ENCODE results near the gene STON2.

DNA sequence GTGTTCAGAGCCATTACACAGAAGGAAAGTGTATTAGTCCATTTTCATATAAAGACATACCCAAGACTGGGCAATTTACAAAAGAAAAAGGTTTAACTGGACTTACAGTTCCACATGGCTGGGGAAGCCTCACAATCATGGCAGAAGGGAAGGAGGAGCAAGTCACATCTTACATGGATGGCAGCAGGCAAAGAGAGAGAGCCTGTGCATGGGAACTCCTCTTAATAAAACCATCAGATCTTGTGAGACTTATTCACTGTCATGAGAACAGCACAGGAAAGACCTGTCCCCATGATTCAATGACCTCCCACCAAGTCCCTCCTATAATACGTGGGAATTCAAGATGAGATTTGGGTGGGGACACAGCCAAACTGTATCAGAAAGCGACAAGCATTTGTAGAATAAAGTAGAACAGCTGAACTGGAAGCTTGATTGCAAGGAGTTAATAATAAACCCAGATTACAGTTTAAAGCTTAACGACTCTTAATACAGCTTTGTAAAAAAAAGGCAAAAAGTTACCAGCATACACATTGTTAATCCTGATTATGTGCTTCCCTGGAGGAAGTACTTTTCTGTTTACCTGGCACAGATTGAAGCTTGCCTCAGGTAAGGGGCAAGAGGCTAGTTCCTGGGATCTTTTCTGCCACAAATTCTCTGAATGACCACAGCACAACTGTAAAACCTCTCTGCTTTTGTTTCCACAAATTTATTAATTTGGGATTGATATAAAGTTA, 18.1 kb upstream of the STON2 start:
- TF ChIP-seq TOX (CRISPR knock-in tag; IDR thresholded peaks at IDR 0.05; ENCODE audit: borderline replicate concordance) (no peak), GLIS3 (CRISPR knock-in tag; IDR thresholded peaks at IDR 0.05) (no peak), ARNTL (CRISPR knock-in tag; IDR thresholded peaks at IDR 0.05; ENCODE audit: borderline replicate concordance, low read depth) (no peak), ZC3H10 (CRISPR knock-in tag; IDR thresholded peaks at IDR 0.05) (no peak), ZNF8 (CRISPR knock-in tag; IDR thresholded peaks at IDR 0.05) (no peak), ZFP30 (CRISPR knock-in tag; IDR thresholded peaks at IDR 0.05) (no peak), RARB (CRISPR knock-in tag; IDR thresholded peaks at IDR 0.05) (no peak), PPARA (CRISPR knock-in tag; IDR thresholded peaks at IDR 0.05; ENCODE audit: borderline replicate concordance) (no peak)
- TF ChIP-seq, protein P1, sequence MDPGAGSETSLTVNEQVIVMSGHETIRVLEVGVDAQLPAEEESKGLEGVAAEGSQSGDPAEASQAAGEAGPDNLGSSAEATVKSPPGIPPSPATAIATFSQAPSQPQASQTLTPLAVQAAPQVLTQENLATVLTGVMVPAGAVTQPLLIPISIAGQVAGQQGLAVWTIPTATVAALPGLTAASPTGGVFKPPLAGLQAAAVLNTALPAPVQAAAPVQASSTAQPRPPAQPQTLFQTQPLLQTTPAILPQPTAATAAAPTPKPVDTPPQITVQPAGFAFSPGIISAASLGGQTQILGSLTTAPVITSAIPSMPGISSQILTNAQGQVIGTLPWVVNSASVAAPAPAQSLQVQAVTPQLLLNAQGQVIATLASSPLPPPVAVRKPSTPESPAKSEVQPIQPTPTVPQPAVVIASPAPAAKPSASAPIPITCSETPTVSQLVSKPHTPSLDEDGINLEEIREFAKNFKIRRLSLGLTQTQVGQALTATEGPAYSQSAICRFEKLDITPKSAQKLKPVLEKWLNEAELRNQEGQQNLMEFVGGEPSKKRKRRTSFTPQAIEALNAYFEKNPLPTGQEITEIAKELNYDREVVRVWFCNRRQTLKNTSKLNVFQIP (CRISPR knock-in tag; IDR thresholded peaks at IDR 0.05; ENCODE audit: borderline replicate concordance, low read depth), result no peak
- TF ChIP-seq, protein P2, sequence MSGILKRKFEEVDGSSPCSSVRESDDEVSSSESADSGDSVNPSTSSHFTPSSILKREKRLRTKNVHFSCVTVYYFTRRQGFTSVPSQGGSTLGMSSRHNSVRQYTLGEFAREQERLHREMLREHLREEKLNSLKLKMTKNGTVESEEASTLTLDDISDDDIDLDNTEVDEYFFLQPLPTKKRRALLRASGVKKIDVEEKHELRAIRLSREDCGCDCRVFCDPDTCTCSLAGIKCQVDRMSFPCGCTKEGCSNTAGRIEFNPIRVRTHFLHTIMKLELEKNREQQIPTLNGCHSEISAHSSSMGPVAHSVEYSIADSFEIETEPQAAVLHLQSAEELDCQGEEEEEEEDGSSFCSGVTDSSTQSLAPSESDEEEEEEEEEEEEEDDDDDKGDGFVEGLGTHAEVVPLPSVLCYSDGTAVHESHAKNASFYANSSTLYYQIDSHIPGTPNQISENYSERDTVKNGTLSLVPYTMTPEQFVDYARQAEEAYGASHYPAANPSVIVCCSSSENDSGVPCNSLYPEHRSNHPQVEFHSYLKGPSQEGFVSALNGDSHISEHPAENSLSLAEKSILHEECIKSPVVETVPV (CRISPR knock-in tag; IDR thresholded peaks at IDR 0.05), result no peak
- TF ChIP-seq, protein P3, sequence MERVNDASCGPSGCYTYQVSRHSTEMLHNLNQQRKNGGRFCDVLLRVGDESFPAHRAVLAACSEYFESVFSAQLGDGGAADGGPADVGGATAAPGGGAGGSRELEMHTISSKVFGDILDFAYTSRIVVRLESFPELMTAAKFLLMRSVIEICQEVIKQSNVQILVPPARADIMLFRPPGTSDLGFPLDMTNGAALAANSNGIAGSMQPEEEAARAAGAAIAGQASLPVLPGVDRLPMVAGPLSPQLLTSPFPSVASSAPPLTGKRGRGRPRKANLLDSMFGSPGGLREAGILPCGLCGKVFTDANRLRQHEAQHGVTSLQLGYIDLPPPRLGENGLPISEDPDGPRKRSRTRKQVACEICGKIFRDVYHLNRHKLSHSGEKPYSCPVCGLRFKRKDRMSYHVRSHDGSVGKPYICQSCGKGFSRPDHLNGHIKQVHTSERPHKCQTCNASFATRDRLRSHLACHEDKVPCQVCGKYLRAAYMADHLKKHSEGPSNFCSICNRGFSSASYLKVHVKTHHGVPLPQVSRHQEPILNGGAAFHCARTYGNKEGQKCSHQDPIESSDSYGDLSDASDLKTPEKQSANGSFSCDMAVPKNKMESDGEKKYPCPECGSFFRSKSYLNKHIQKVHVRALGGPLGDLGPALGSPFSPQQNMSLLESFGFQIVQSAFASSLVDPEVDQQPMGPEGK (CRISPR knock-in tag; IDR thresholded peaks at IDR 0.05; ENCODE audit: borderline replicate concordance), result no peak

Data from SK-N-SH treated with all-trans-retinoic acid at 6 μM for 48 hours (cell line).